SH-SY5Y (cell line): ENCODE data around the gene MPPED1.

Experiments
- GATA2 ChIP-seq: IDR thresholded peaks from 2 replicates; pipeline ENCODE4 v1.6.1; 2011; ENCODE audit warnings: mild to moderate bottlenecking, low read depth, low read length
- GATA3 ChIP-seq: IDR thresholded peaks from 2 replicates; pipeline ENCODE4 v1.6.1; 2011; ENCODE audit warnings: low read depth, mild to moderate bottlenecking, low read length, moderate library complexity

GRCh38 chr22:43479962-43480361 is 68.1 kb downstream of the MPPED1 start:
- TF ChIP-seq GATA3 (no peak), GATA2 (no peak)
